Measurements from ENCODE around the gene SEMA4A. TPM values are rescaled to one million over a fixed set of nuclear protein-coding genes. Genes with fewer than 3 reads are reported as not detected.
A peak's percentile ranks its signal among the peaks of the same experiment; 100 is the strongest.

Gene SEMA4A
- polyA plus RNA-seq, 1 of the 3 experiments (the other 2 are of a cell fraction): 1.3 TPM

GRCh38 chr1:156212833-156213643 is 59.7 kb downstream of the SEMA4A start, which contains the start of gene PMF1 (continued):
- TF ChIP-seq USF2 (IDR thresholded peaks at IDR 0.05; ENCODE audit: borderline replicate concordance, low read depth, low read length) (no peak), FOSL2 (IDR thresholded peaks at IDR 0.05; ENCODE audit: borderline replicate concordance, low read depth) (no peak), PBX3 (IDR thresholded peaks at IDR 0.05) (peak; percentile 98), CTCF (IDR thresholded peaks at IDR 0.05) (no peak), MEF2A (IDR thresholded peaks at IDR 0.05; ENCODE audit: borderline replicate concordance, low read depth) (no peak), MAX (IDR thresholded peaks at IDR 0.05; ENCODE audit: low read depth) (peak; percentile 54; the same call in 1 of the 2 replicates), JUND (IDR thresholded peaks at IDR 0.05) (no peak), NRF1 (IDR thresholded peaks at IDR 0.05; ENCODE audit: low read depth, low read length) (no peak)

- peak overlapping the region; percentile 36; the same call in 1 of the 2 replicates for H2AFZ ChIP-seq (ENCODE audit: low read depth)
- H3K27me3 ChIP-seq (ENCODE audit: insufficient read depth): no peaks in the 10 kb centered on the region
- peak overlapping the region; percentile 94 to 97 for H3K27ac ChIP-seq (ENCODE audit: low read depth in 2 of 2, low read length in 1 of 2)
- peak overlapping the region; percentile 92 for H3K4me2 ChIP-seq
- H3K9me2 ChIP-seq: no peaks in the 10 kb centered on the region
- peaks cover 7 to 8% of the 10 kb centered on the region in 2 experiments; a peak in 2 of 4 replicates for H3K4me1 ChIP-seq (ENCODE audit: control insufficient read depth in 1 of 2, insufficient read depth in 2 of 2, low read depth in 1 of 2, low read length in 1 of 2)
- peaks cover 15% of the 10 kb centered on the region for H3K79me2 ChIP-seq (ENCODE audit: insufficient read depth)
- H4K20me1 ChIP-seq (ENCODE audit: insufficient read depth): no peaks in the 10 kb centered on the region
- no peak for DNase-seq
- peak overlapping the region; percentile 85 for H3K9ac ChIP-seq
- peaks cover 34% of the 10 kb centered on the region for H3F3A ChIP-seq (replicated peaks; ENCODE audit: insufficient read depth)
- 26% methylated on average over 11 of the region's 11 CpGs for WGBS (ENCODE audit: low lambda C conversion rate)
- peaks cover 10 to 30% of the 10 kb centered on the region in 2 experiments for H3K36me3 ChIP-seq (replicated peaks in 1 of 2; ENCODE audit: control insufficient read depth in 1 of 2, insufficient read depth in 2 of 2, low read length in 1 of 2)
- H3K9me3 ChIP-seq: no peaks in the 10 kb centered on the region
- CTCF ChIA-PET: interaction anchor here (1.1 to 3.6 kb wide), 13 partner anchors 11 to 206 kb away, joined by 3 to 44 read pairs (median 5); no protein-coding TSS in a partner anchor
- H3K4me3 ChIP-seq (ENCODE audit: low read depth in 2 of 2, low read length in 1 of 2): peak overlapping the region; percentile 67 to 70
- POLR2A ChIA-PET: interaction anchor here (0.6 to 1.9 kb wide), 14 partner anchors 8 to 124 kb away, joined by 3 to 17 read pairs (median 5); partner anchors contain the start of genes CCT3, SLC25A44, SMG5 and TSACC
- no peak for TF ChIP-seq GABPA (IDR thresholded peaks at IDR 0.05; ENCODE audit: low read depth)
- TF ChIP-seq TAF1 (IDR thresholded peaks at IDR 0.05; ENCODE audit: borderline replicate concordance, low read depth, low read length): no peak
- no peak for TF ChIP-seq REST (IDR thresholded peaks at IDR 0.05; ENCODE audit: low read depth, low read length)
- no peak for TF ChIP-seq USF2 (IDR thresholded peaks at IDR 0.05; ENCODE audit: borderline replicate concordance, low read depth, low read length)
- TF ChIP-seq MAX (IDR thresholded peaks at IDR 0.05; ENCODE audit: low read depth): no peak
- no peak for TF ChIP-seq FOSL2 (IDR thresholded peaks at IDR 0.05; ENCODE audit: borderline replicate concordance, low read depth)
- TF ChIP-seq NRF1 (IDR thresholded peaks at IDR 0.05; ENCODE audit: low read depth, low read length): no peak
- no peak for TF ChIP-seq RCOR1 (IDR thresholded peaks at IDR 0.05; ENCODE audit: low read length)
- TF ChIP-seq RFX5 (IDR thresholded peaks at IDR 0.05; ENCODE audit: low read length): no peak
- TF ChIP-seq ELF1 (IDR thresholded peaks at IDR 0.05): no peak
- no peak for TF ChIP-seq MXI1 (IDR thresholded peaks at IDR 0.05; ENCODE audit: low read depth, low read length)
- no peak for TF ChIP-seq RXRA (IDR thresholded peaks at IDR 0.05; ENCODE audit: borderline replicate concordance, low read depth)
- TF ChIP-seq YY1 (IDR thresholded peaks at IDR 0.05; ENCODE audit: low read depth): no peak
- TF ChIP-seq MEF2A (IDR thresholded peaks at IDR 0.05; ENCODE audit: borderline replicate concordance, low read depth): no peak
- no peak for TF ChIP-seq SMC3 (IDR thresholded peaks at IDR 0.05; ENCODE audit: low read depth, low read length)
- no peak for TF ChIP-seq EZH2phosphoT487 (IDR thresholded peaks at IDR 0.05; ENCODE audit: borderline replicate concordance, low read depth)
These were observed 60.2 kb downstream of the SEMA4A start for GRCh38 chr1:156213644-156213966.
